Vagina (tissue), 2 donors: ENCODE results near the gene ACADVL. TPM values are rescaled to one million over a fixed set of nuclear protein-coding genes. Genes with fewer than 3 reads are reported as not detected.

ENCODE experiments used
- DNase-seq, 2 donors: peaks; one replicate each; pipeline ENCODE4 v3.0.0-alpha.2; 2017; ENCODE audit errors: extremely low spot score in 2 of 2
- H3K27ac ChIP-seq: fragments of 200-600 bp; sonication (generic); one replicate; pipeline ENCODE4 v1.5.1; 2019
- H3K27me3 ChIP-seq: fragments of 200-600 bp; sonication (generic); one replicate; pipeline ENCODE4 v1.5.1; 2019
- H3K36me3 ChIP-seq, 2 donors: fragments of 200-600 bp; sonication (generic); one replicate each; pipeline ENCODE4 v1.5.1; 2017 to 2019
- H3K4me1 ChIP-seq: fragments of 200-600 bp; sonication (generic); one replicate; pipeline ENCODE4 v1.5.1; 2019
- H3K4me3 ChIP-seq, 2 donors: fragments of 200-600 bp; sonication (generic); 1 replicate in 1 of 2; 2 replicates in 1 of 2; pipeline ENCODE4 v1.5.1; 2016 to 2019
- H3K9me3 ChIP-seq: fragments of 200-600 bp; sonication (generic); one replicate; pipeline ENCODE4 v1.5.1; 2019
- CTCF ChIP-seq, 3 experiments: fragments of 450-650 bp in 2 of 3; fragments of 200-600 bp in 1 of 3; sonication (generic) in 1 of 3; IDR thresholded peaks; one replicate each; pipeline ENCODE4 v1.5.1; 2017 to 2019; ENCODE audit warnings: antibody characterized with exemption in 3 of 3, mild to moderate bottlenecking in 2 of 3, moderate library complexity in 2 of 3
- POLR2A ChIP-seq, 2 donors: fragments of 450-650 bp; IDR thresholded peaks; one replicate each; pipeline ENCODE4 v1.6.1; 2017; ENCODE audit warnings: antibody characterized with exemption in 2 of 2, mild to moderate bottlenecking in 2 of 2, moderate library complexity in 2 of 2
- POLR2AphosphoS5 ChIP-seq, 2 donors: sonication (generic); formaldehyde crosslinking; IDR thresholded peaks; one replicate each; pipeline ENCODE4 v1.9.0; 2017; ENCODE audit warnings: antibody characterized with exemption in 2 of 2, mild to moderate bottlenecking in 2 of 2, low read depth in 1 of 2; ENCODE audit not compliant: insufficient read depth in 1 of 2
- intact Hi-C: fragments of 100-400 bp; cut with DNase I; formaldehyde crosslinking; loops from one replicate; pipeline ENCODE4 v1.15.1; 2023
- total RNA-seq: library from RNA; depleted of rRNA; stranded (reverse); fragments of >200 nt; gene quantifications from one replicate; pipeline ENCODE4 v1.2.3, GENCODE V29; 2016

The ACADVL gene
- total RNA-seq, 1 donor from 2014 or later, result 957 TPM

DNA sequence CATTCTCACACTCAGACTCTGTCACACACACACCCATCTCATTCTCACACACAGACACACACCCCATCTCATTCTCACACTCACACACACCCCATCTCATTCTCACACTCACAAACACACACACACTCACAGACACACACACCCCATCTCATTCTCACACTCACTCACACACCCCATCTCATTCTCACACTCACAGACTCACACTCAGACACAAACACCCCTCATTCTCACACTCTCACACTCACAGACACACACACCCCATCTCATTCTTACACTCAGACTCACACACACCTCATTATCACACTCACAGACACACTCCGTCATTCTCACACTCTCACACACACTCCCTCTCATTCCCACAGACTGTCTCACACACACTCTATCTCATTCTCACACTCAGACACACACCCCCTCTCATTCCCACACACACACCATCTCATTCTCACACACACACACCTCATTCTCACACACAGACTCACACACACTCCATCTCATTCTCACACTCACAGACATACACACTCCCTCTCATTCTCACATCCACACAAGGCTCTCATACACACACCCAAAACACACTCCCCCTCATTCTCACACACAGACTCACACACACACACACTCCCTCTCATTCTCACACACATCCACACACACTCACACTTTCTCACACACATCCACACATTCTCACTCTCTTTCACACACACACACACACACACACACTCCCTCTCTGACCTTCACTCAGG is 43.5 kb upstream of the ACADVL start:
- intact Hi-C loops, result no loop called here
- Histone ChIP-seq H3K27me3 (no peaks in the 10 kb centered on the region), H3K36me3 (no peaks in the 10 kb centered on the region), H3K4me3 (no peak overlapping the region), H3K9me3 (no peaks in the 10 kb centered on the region), H3K27ac (no peak overlapping the region), H3K4me1 (peaks cover 15% of the 10 kb centered on the region)
- TF ChIP-seq CTCF (IDR thresholded peaks at IDR 0.05), result no peak
- TF ChIP-seq POLR2AphosphoS5 (IDR thresholded peaks at IDR 0.05; ENCODE audit: insufficient read depth in 1 of 2, low read depth in 1 of 2), result no peak
- TF ChIP-seq POLR2A (IDR thresholded peaks at IDR 0.05), result no peak
- DNase-seq, result no peak

DNA sequence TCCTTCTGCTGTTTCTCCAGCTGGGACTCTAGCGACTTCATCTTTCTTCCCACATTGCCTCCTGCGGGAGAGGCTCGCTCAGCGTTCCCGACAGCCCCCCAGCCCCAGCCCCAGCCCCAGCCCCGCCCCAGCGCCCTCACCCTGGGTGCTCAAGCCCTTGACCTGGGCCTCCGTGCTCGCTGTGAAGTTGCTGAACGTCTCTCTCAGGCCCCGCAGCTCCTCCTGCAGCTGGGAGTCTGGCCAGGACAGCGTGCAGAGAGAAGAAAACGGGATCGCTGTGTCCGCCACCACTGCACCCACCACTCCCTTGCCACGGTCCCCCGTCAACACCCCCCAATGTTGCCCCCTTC is 42.9 kb upstream of the ACADVL start:
- TF ChIP-seq CTCF (IDR thresholded peaks at IDR 0.05) (no peak), POLR2A (IDR thresholded peaks at IDR 0.05) (no peak), POLR2AphosphoS5 (IDR thresholded peaks at IDR 0.05; ENCODE audit: insufficient read depth in 1 of 2, low read depth in 1 of 2) (no peak)
- H3K4me1 ChIP-seq, result peaks cover 15% of the 10 kb centered on the region
- H3K36me3 ChIP-seq, result no peaks in the 10 kb centered on the region
- peak overlapping the region; percentile 19 to 35 for H3K4me3 ChIP-seq
- DNase-seq, result no peak
- no peak overlapping the region for H3K27ac ChIP-seq
- H3K27me3 ChIP-seq, result no peaks in the 10 kb centered on the region
- intact Hi-C loops, result no loop called here
- H3K9me3 ChIP-seq, result no peaks in the 10 kb centered on the region

DNA sequence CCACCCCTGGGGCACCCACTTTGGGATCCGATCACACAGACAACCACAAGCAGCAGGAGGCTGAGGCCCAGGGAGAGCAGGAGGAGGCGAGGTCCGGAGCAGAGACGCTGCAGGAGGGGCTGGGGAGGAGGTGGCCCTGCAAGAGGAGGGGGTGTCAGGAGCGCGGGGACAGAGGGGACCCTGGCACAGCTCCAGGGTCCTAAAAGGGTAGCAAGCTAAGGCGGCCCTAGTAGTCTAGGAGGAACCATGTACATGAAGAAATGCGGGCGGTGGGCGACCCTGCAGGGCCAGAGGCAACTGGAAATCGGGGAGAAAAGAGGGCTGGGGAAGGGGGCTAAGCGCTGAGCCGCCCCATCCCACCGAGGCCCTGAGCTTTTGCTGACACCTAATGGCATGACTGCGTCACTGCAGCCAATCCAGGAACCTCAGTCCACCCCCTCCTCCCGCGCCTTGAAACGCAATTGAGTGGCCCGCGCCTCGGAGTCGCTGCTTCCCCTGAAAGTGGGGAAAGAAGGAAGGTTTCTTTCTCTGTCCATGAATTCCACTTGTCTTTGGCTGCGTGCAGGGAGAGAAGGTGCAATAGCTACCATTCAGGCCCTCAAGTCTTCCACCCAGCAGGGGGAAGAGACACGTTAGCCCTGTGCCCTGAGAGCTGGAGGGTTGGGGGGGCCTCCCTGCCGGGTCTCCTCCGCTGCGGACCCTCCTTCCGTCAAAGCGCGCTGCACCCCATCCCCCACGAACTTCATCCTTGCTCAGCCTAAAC is 42.4 kb upstream of the ACADVL start:
- no peaks in the 10 kb centered on the region for H3K36me3 ChIP-seq
- intact Hi-C loops, result no loop called here
- no peak overlapping the region for H3K27ac ChIP-seq
- peak overlapping the region; percentile 19 to 35 for H3K4me3 ChIP-seq
- peaks cover 15% of the 10 kb centered on the region for H3K4me1 ChIP-seq
- TF ChIP-seq POLR2AphosphoS5 (IDR thresholded peaks at IDR 0.05; ENCODE audit: insufficient read depth in 1 of 2, low read depth in 1 of 2), result no peak
- TF ChIP-seq CTCF (IDR thresholded peaks at IDR 0.05), result peak; percentile 58 to 69 (median 58)
- H3K9me3 ChIP-seq, result no peaks in the 10 kb centered on the region
- no peak for DNase-seq
- H3K27me3 ChIP-seq, result no peaks in the 10 kb centered on the region

GRCh38 chr17:7177954-7178477 is 41.7 kb upstream of the ACADVL start:
- Histone ChIP-seq H3K4me3 (peak overlapping the region; percentile 19 to 35), H3K4me1 (peaks cover 15% of the 10 kb centered on the region), H3K9me3 (no peaks in the 10 kb centered on the region), H3K27me3 (no peaks in the 10 kb centered on the region), H3K27ac (no peak overlapping the region), H3K36me3 (no peaks in the 10 kb centered on the region)
- DNase-seq, result no peak
- TF ChIP-seq POLR2AphosphoS5 (IDR thresholded peaks at IDR 0.05; ENCODE audit: insufficient read depth in 1 of 2, low read depth in 1 of 2) (no peak), POLR2A (IDR thresholded peaks at IDR 0.05) (no peak), CTCF (IDR thresholded peaks at IDR 0.05) (no peak)
- intact Hi-C loops, result no loop called here

- no peaks in the 10 kb centered on the region for H3K27me3 ChIP-seq
- no peak for TF ChIP-seq POLR2AphosphoS5 (IDR thresholded peaks at IDR 0.05; ENCODE audit: insufficient read depth in 1 of 2, low read depth in 1 of 2)
- intact Hi-C loops, result no loop called here
Observed at GRCh38 chr17:7178973-7179316, 40.8 kb upstream of the ACADVL start.

More at GRCh38 chr17:7178973-7179316, 40.8 kb upstream of the ACADVL start:
- Histone ChIP-seq H3K4me3 (no peak overlapping the region), H3K4me1 (peaks cover 15% of the 10 kb centered on the region), H3K9me3 (no peaks in the 10 kb centered on the region), H3K27ac (no peak overlapping the region), H3K36me3 (no peaks in the 10 kb centered on the region)
- no peak for DNase-seq
